HepG2 (cell line): ENCODE data around the gene SHISA7. TPM values are rescaled to one million over a fixed set of nuclear protein-coding genes. Genes with fewer than 3 reads are reported as not detected.
A peak's percentile ranks its signal among the peaks of the same experiment; 100 is the strongest.

Source experiments
- DMAP1 ChIP-seq: IDR thresholded peaks from 2 replicates; pipeline ENCODE4 v1.6.1; 2016
- JARID2 ChIP-seq: sonication (generic); formaldehyde crosslinking; IDR thresholded peaks from 2 replicates; pipeline ENCODE4 v1.8.1; 2023; ENCODE audit warnings: missing genetic modification reagents, inconsistent platforms; ENCODE audit not compliant: insufficient replicate concordance
- KDM4B ChIP-seq: sonication (generic); formaldehyde crosslinking; IDR thresholded peaks from 2 replicates; pipeline ENCODE4 v1.4.0; 2020; ENCODE audit warnings: missing genetic modification reagents
- KLF6 ChIP-seq: IDR thresholded peaks from 2 replicates; pipeline ENCODE4 v1.8.0; 2016; ENCODE audit warnings: missing biosample characterization, missing genetic modification reagents
- PRMT3 ChIP-seq: sonication (generic); formaldehyde crosslinking; IDR thresholded peaks from 2 replicates; pipeline ENCODE4 v1.8.1; 2022; ENCODE audit warnings: low read depth, mild to moderate bottlenecking, moderate library complexity, missing genetic modification reagents, borderline replicate concordance
- SP2 ChIP-seq: sonication (generic); formaldehyde crosslinking; IDR thresholded peaks from 2 replicates; pipeline ENCODE4 v1.5.1; 2020; ENCODE audit warnings: mild to moderate bottlenecking, missing genetic modification reagents
- TBX3 ChIP-seq: fragments of 450-650 bp; IDR thresholded peaks from 2 replicates; pipeline ENCODE4 v1.6.1; 2017; ENCODE audit warnings: antibody characterized with exemption, mild to moderate bottlenecking, inconsistent platforms, borderline replicate concordance
- ZBTB3 ChIP-seq: sonication (generic); formaldehyde crosslinking; IDR thresholded peaks from 2 replicates; pipeline ENCODE4 v1.4.0; 2020; ENCODE audit warnings: low read depth, mild to moderate bottlenecking, moderate library complexity, missing genetic modification reagents, borderline replicate concordance
- ZNF703 ChIP-seq: sonication (generic); formaldehyde crosslinking; IDR thresholded peaks from 2 replicates; pipeline ENCODE4 v1.5.1; 2020; ENCODE audit warnings: missing genetic modification reagents, mild to moderate bottlenecking, moderate library complexity, borderline replicate concordance
- polyA plus RNA-seq, 8 experiments: library from polyadenylated mRNA; depleted of rRNA in 3 of 8; stranded (reverse) in 7 of 8; unstranded in 1 of 8; fragments of >200 nt; fragmentation: Illumina TruSeq in 4 of 8; extraction: Trizol in 4 of 8; gene quantifications; 2 replicates each; pipeline versions ENCODE4 v1.2.1 to v1.2.3, GENCODE V29; 2011 to 2016; ENCODE audit warnings: low read depth in 4 of 8, missing spikeins in 1 of 8, mixed read lengths in 1 of 8; ENCODE audit not compliant: insufficient read depth in 1 of 8
- total RNA-seq, 5 experiments: library from RNA; depleted of rRNA; stranded (reverse); fragments of >200 nt; fragmentation: Illumina TruSeq; extraction: Trizol; gene quantifications; 2 replicates each; pipeline ENCODE4 v1.2.3, GENCODE V29; 2016; ENCODE audit warnings: low read depth in 1 of 5
- TF ChIP-seq, protein P1 (sequence below): sonication (generic); formaldehyde crosslinking; IDR thresholded peaks from 2 replicates; pipeline ENCODE4 v1.8.0; 2022; ENCODE audit warnings: missing genetic modification reagents, mild to moderate bottlenecking, moderate library complexity, borderline replicate concordance
- TF ChIP-seq, protein P2 (sequence below): sonication (generic); formaldehyde crosslinking; IDR thresholded peaks from 2 replicates; pipeline ENCODE4 v1.4.0; 2020; ENCODE audit warnings: low read depth, missing genetic modification reagents
- TF ChIP-seq, protein P3 (sequence below): sonication (generic); formaldehyde crosslinking; IDR thresholded peaks from 2 replicates; pipeline ENCODE4 v1.9.0; 2021; ENCODE audit warnings: mild to moderate bottlenecking, missing genetic modification reagents
- TF ChIP-seq, protein P4 (sequence below): IDR thresholded peaks from 2 replicates; pipeline ENCODE4 v1.4.0; 2020; ENCODE audit warnings: mild to moderate bottlenecking, missing genetic modification reagents

SHISA7 gene
- total and polyA plus RNA-seq, 2 of the 13 experiments (the other 11 are each of a cell fraction or from before 2014, with no cell fraction given) = not detected

DNA sequence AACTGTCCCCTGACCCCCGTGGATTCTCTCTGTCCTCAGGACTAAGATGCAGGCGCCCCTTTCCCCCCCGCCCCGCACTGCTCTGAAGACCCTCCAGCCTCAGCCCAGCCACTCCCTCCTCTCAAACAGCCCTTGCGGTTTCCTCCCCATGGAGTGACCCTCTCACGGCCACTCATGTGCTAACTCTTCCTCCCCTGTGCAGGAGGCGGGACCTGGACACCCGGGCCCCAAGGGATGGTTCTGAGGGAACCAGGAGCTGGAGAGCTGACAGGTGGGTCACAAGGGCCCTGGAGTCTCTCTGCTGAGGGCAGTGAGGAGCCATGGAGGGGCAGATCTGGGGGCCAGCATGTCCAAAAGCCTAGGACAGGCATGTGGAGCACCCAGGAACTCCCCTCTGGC is 16.4 kb upstream of the SHISA7 start (continued):
- TF ChIP-seq, protein P1, sequence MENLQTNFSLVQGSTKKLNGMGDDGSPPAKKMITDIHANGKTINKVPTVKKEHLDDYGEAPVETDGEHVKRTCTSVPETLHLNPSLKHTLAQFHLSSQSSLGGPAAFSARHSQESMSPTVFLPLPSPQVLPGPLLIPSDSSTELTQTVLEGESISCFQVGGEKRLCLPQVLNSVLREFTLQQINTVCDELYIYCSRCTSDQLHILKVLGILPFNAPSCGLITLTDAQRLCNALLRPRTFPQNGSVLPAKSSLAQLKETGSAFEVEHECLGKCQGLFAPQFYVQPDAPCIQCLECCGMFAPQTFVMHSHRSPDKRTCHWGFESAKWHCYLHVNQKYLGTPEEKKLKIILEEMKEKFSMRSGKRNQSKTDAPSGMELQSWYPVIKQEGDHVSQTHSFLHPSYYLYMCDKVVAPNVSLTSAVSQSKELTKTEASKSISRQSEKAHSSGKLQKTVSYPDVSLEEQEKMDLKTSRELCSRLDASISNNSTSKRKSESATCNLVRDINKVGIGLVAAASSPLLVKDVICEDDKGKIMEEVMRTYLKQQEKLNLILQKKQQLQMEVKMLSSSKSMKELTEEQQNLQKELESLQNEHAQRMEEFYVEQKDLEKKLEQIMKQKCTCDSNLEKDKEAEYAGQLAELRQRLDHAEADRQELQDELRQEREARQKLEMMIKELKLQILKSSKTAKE (CRISPR knock-in tag) = no peak
- TF ChIP-seq DMAP1 (CRISPR knock-in tag) (peak; percentile 2; the same call in 1 of the 2 replicates), KDM4B (CRISPR knock-in tag) (no peak), KLF6 (CRISPR knock-in tag) (no peak), TBX3 (no peak), PRMT3 (CRISPR knock-in tag) (no peak), SP2 (CRISPR knock-in tag) (no peak), ZBTB3 (CRISPR knock-in tag) (no peak), ZNF703 (CRISPR knock-in tag) (no peak), JARID2 (no peak)
- TF ChIP-seq, protein P2, sequence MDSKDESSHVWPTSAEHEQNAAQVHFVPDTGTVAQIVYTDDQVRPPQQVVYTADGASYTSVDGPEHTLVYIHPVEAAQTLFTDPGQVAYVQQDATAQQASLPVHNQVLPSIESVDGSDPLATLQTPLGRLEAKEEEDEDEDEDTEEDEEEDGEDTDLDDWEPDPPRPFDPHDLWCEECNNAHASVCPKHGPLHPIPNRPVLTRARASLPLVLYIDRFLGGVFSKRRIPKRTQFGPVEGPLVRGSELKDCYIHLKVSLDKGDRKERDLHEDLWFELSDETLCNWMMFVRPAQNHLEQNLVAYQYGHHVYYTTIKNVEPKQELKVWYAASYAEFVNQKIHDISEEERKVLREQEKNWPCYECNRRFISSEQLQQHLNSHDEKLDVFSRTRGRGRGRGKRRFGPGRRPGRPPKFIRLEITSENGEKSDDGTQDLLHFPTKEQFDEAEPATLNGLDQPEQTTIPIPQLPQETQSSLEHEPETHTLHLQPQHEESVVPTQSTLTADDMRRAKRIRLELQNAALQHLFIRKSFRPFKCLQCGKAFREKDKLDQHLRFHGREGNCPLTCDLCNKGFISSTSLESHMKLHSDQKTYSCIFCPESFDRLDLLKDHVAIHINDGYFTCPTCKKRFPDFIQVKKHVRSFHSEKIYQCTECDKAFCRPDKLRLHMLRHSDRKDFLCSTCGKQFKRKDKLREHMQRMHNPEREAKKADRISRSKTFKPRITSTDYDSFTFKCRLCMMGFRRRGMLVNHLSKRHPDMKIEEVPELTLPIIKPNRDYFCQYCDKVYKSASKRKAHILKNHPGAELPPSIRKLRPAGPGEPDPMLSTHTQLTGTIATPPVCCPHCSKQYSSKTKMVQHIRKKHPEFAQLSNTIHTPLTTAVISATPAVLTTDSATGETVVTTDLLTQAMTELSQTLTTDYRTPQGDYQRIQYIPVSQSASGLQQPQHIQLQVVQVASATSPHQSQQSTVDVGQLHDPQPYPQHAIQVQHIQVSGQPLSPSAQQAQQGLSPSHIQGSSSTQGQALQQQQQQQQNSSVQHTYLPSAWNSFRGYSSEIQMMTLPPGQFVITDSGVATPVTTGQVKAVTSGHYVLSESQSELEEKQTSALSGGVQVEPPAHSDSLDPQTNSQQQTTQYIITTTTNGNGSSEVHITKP = no peak
- TF ChIP-seq, protein P3, sequence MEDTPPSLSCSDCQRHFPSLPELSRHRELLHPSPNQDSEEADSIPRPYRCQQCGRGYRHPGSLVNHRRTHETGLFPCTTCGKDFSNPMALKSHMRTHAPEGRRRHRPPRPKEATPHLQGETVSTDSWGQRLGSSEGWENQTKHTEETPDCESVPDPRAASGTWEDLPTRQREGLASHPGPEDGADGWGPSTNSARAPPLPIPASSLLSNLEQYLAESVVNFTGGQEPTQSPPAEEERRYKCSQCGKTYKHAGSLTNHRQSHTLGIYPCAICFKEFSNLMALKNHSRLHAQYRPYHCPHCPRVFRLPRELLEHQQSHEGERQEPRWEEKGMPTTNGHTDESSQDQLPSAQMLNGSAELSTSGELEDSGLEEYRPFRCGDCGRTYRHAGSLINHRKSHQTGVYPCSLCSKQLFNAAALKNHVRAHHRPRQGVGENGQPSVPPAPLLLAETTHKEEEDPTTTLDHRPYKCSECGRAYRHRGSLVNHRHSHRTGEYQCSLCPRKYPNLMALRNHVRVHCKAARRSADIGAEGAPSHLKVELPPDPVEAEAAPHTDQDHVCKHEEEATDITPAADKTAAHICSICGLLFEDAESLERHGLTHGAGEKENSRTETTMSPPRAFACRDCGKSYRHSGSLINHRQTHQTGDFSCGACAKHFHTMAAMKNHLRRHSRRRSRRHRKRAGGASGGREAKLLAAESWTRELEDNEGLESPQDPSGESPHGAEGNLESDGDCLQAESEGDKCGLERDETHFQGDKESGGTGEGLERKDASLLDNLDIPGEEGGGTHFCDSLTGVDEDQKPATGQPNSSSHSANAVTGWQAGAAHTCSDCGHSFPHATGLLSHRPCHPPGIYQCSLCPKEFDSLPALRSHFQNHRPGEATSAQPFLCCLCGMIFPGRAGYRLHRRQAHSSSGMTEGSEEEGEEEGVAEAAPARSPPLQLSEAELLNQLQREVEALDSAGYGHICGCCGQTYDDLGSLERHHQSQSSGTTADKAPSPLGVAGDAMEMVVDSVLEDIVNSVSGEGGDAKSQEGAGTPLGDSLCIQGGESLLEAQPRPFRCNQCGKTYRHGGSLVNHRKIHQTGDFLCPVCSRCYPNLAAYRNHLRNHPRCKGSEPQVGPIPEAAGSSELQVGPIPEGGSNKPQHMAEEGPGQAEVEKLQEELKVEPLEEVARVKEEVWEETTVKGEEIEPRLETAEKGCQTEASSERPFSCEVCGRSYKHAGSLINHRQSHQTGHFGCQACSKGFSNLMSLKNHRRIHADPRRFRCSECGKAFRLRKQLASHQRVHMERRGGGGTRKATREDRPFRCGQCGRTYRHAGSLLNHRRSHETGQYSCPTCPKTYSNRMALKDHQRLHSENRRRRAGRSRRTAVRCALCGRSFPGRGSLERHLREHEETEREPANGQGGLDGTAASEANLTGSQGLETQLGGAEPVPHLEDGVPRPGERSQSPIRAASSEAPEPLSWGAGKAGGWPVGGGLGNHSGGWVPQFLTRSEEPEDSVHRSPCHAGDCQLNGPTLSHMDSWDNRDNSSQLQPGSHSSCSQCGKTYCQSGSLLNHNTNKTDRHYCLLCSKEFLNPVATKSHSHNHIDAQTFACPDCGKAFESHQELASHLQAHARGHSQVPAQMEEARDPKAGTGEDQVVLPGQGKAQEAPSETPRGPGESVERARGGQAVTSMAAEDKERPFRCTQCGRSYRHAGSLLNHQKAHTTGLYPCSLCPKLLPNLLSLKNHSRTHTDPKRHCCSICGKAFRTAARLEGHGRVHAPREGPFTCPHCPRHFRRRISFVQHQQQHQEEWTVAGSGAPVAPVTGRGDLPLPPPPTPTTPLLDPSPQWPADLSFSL (CRISPR knock-in tag) = no peak
- TF ChIP-seq, protein P4, sequence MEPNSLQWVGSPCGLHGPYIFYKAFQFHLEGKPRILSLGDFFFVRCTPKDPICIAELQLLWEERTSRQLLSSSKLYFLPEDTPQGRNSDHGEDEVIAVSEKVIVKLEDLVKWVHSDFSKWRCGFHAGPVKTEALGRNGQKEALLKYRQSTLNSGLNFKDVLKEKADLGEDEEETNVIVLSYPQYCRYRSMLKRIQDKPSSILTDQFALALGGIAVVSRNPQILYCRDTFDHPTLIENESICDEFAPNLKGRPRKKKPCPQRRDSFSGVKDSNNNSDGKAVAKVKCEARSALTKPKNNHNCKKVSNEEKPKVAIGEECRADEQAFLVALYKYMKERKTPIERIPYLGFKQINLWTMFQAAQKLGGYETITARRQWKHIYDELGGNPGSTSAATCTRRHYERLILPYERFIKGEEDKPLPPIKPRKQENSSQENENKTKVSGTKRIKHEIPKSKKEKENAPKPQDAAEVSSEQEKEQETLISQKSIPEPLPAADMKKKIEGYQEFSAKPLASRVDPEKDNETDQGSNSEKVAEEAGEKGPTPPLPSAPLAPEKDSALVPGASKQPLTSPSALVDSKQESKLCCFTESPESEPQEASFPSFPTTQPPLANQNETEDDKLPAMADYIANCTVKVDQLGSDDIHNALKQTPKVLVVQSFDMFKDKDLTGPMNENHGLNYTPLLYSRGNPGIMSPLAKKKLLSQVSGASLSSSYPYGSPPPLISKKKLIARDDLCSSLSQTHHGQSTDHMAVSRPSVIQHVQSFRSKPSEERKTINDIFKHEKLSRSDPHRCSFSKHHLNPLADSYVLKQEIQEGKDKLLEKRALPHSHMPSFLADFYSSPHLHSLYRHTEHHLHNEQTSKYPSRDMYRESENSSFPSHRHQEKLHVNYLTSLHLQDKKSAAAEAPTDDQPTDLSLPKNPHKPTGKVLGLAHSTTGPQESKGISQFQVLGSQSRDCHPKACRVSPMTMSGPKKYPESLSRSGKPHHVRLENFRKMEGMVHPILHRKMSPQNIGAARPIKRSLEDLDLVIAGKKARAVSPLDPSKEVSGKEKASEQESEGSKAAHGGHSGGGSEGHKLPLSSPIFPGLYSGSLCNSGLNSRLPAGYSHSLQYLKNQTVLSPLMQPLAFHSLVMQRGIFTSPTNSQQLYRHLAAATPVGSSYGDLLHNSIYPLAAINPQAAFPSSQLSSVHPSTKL = no peak
